ENCODE data around the gene RNF112. TPM values are rescaled to one million over a fixed set of nuclear protein-coding genes. Genes with fewer than 3 reads are reported as not detected.
"Not testable (repeated sequence)": the region's sequence is repeated elsewhere in the genome, so short reads cannot be mapped to it uniquely, and the experiment has no call there.

RNF112 gene
- total RNA-seq, 5 donors from 2014 or later (not counting 1 experiment from before 2014, with no cell fraction given), result 0.40 to 1.8 (median 1.2) TPM

DNA sequence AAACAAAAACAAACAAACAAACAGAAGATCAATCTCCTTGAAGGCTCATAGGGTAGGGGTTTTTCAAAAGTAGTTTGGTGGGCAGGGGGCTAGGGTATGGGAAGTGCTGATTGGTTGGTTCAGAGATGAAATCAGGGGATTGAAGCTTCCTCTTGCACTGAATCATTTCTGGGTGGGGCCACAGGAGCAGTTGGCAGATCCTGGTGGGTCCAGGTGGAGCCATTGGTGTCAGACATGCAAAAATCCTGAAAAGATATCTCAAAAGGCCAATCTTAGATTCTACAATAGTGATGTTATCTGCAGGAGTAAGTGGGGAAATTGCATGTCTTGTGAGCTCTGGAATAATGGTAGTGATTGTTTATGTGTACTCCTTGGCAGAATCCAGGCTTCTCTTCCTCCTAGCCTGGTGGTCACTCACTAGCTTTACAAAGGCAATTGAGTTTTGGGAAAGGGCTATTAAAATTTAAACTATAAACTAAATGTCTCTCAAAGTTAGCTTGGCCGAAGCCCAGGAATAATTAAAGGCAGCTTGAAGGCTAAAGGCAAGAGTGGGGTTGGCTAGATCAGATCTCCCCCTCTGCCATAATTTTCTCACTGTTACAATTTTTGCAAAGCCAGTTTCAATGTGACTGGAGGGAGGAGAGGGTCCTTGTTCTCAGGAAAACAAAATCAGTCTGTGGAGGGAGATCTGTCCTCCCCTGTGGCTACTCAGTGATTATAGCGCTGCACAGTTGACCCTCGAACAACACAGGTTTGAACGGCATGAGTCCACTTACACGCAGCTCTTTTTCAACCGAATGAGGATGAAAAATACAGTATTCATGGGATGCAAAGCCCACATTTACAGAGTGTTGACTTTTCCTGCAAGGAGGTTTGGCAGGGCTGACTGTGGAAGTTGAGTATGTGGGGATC lies 45.2 kb downstream of the RNF112 start:
- peaks cover 18 to 31% (median 28%) of the 10 kb centered on the region in 3 donors for H3K4me1 Mint-ChIP-seq
- H3K27me3 Mint-ChIP-seq, result peaks cover 3 to 4% of the 10 kb centered on the region in 2 donors
- DNase-seq, result no peak
- ChIA-PET CTCF (interaction anchor here in 1 of 2 donors (0.6 kb wide), 1 partner anchor 8 kb away, joined by 3 read pairs; no protein-coding TSS in a partner anchor), POLR2A (no interaction called here)
- H3K27ac Mint-ChIP-seq, result no peak overlapping the region
- 90% methylated on average over 5 of the region's 6 CpGs for WGBS (ENCODE audit: insufficient coverage)
- no peaks in the 10 kb centered on the region for H3K36me3 Mint-ChIP-seq
- Histone ChIP-seq H3K9me3 (no peaks in the 10 kb centered on the region), H3K4me1 (ENCODE audit: control insufficient read depth in 1 of 2, extremely low read depth in 1 of 2, insufficient read depth in 2 of 2, low read length in 2 of 2) (peaks cover 0 to 2% of the 10 kb centered on the region in 2 experiments), H3K27me3 (replicated peaks in 1 of 2; ENCODE audit: control insufficient read depth in 2 of 2, extremely low read depth in 1 of 2, insufficient read depth in 2 of 2, low read length in 1 of 2) (peaks cover 0 to 13% of the 10 kb centered on the region in 2 experiments), H3K36me3 (ENCODE audit: control insufficient read depth in 2 of 2, extremely low read depth in 1 of 2, insufficient read depth in 1 of 2, low read length in 1 of 2) (no peaks in the 10 kb centered on the region), H3K27ac (ENCODE audit: low read length) (no peak overlapping the region), H3K4me3 (ENCODE audit: control insufficient read depth in 1 of 2, extremely low read depth in 1 of 2, low read length in 1 of 2) (no peak overlapping the region)
- no peaks in the 10 kb centered on the region for H3K9me3 Mint-ChIP-seq
- H3K4me3 Mint-ChIP-seq, result no peak overlapping the region
- ATAC-seq (replicated peaks in 1 of 4), result no peak

DNA sequence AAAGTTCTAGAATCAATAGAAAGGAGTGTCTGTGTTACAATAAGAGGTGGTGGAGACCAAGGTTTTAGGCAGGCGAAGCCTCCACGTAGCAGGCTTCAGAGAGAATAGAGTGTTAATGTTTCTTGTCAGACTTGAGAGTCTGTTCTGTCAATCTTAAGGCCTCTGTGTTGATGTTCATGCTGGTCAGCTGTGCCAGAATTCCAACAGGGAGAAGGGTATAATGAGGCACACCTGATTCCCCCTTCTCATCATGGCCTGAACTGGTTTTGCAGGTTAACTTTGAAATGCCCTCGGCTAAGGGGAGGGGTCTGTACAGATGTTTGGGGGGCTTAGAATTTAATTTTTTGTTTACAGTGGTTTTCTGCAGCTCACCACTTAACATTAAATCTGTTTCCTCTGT lies 46.0 kb downstream of the RNF112 start:
- Histone ChIP-seq H3K9me3 (no peaks in the 10 kb centered on the region), H3K4me1 (ENCODE audit: control insufficient read depth in 1 of 2, extremely low read depth in 1 of 2, insufficient read depth in 2 of 2, low read length in 2 of 2) (peaks cover 0 to 10% of the 10 kb centered on the region in 2 experiments), H3K27me3 (replicated peaks in 1 of 2; ENCODE audit: control insufficient read depth in 2 of 2, extremely low read depth in 1 of 2, insufficient read depth in 2 of 2, low read length in 1 of 2) (peaks cover 0 to 12% of the 10 kb centered on the region in 2 experiments), H3K27ac (ENCODE audit: low read length) (no peak overlapping the region), H3K36me3 (ENCODE audit: control insufficient read depth in 2 of 2, extremely low read depth in 1 of 2, insufficient read depth in 1 of 2, low read length in 1 of 2) (no peaks in the 10 kb centered on the region), H3K4me3 (ENCODE audit: control insufficient read depth in 1 of 2, extremely low read depth in 1 of 2, low read length in 1 of 2) (no peak overlapping the region)
- DNase-seq (no peak), ATAC-seq (replicated peaks in 1 of 4) (no peak)
- H3K27ac Mint-ChIP-seq, result no peak overlapping the region
- peaks cover 24 to 37% (median 35%) of the 10 kb centered on the region in 3 donors for H3K4me1 Mint-ChIP-seq
- H3K36me3 Mint-ChIP-seq, result no peaks in the 10 kb centered on the region
- CTCF ChIA-PET, result interaction anchor here (0.6 kb wide), 3 partner anchors 9 to 211 kb away, joined by 3 read pairs; no protein-coding TSS in a partner anchor
- WGBS (ENCODE audit: insufficient coverage), result 100% methylated on average over 2 of the region's 3 CpGs
- POLR2A ChIA-PET, result no interaction called here
- no peak overlapping the region for H3K4me3 Mint-ChIP-seq
- H3K9me3 Mint-ChIP-seq, result no peaks in the 10 kb centered on the region
- H3K27me3 Mint-ChIP-seq, result peaks cover 3 to 4% of the 10 kb centered on the region in 2 donors

DNA sequence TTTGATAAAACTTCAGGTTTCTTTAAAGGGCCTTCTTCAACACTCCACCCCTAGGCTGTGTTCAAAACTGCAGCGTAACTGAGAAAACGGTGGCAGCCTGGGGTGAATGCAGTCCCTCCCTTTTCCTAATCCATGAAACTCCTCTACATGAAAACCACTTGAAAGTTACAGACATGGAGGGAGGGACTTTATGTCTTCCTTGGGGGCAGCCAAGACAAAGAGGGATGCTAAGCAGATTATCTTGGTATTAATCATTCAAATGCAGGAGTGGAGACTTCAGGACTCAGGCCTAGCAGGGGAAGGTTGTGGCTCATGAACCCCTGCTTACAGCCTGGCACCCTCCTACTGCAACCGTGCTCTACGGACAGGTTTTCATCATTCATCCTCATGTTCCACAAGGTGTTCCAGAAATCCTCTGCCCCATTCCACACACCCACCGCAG lies 46.8 kb downstream of the RNF112 start:
- H3K27ac Mint-ChIP-seq, result no peak overlapping the region
- no peak for DNase-seq
- 100% methylated on average over 2 of the region's 5 CpGs for WGBS (ENCODE audit: insufficient coverage)

DNA sequence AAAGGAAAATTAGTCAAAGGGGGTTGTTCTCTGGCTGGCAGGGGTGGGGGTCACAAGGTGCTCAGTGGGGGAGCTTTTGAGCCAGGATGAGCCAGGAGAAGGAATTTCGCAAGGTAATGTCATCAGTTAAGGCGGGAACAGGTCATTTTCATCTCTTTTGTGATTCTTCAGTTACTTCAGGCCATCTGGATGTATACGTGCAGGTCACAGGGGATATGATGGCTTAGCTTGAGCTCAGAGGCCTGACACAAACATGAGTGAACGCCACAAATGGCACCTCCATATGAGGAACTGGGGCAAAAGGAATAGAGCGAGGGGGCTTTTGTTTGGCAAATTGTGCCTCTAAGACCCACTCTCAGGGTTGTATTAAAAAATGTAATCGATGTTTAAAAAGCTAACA lies 47.4 kb downstream of the RNF112 start:
- WGBS (ENCODE audit: insufficient coverage), result 96% methylated on average over 4 of the region's 6 CpGs
- H3K4me3 Mint-ChIP-seq; H3K9me3 ChIP-seq; H3K36me3 Mint-ChIP-seq; H3K27ac Mint-ChIP-seq; CTCF ChIA-PET; POLR2A ChIA-PET; H3K4me3 ChIP-seq (ENCODE audit: control insufficient read depth in 1 of 2, extremely low read depth in 1 of 2, low read length in 1 of 2); DNase-seq; H3K27me3 ChIP-seq (replicated peaks in 1 of 2; ENCODE audit: control insufficient read depth in 2 of 2, extremely low read depth in 1 of 2, insufficient read depth in 2 of 2, low read length in 1 of 2); H3K9me3 Mint-ChIP-seq; H3K27me3 Mint-ChIP-seq; ATAC-seq (replicated peaks in 1 of 4); H3K27ac ChIP-seq (ENCODE audit: low read length); H3K36me3 ChIP-seq (ENCODE audit: control insufficient read depth in 2 of 2, extremely low read depth in 1 of 2, insufficient read depth in 1 of 2, low read length in 1 of 2): not testable (repeated sequence)
- peaks cover 36 to 49% (median 47%) of the 10 kb centered on the region in 3 donors for H3K4me1 Mint-ChIP-seq
- peaks cover 11 to 23% of the 10 kb centered on the region in 2 experiments for H3K4me1 ChIP-seq (ENCODE audit: control insufficient read depth in 1 of 2, extremely low read depth in 1 of 2, insufficient read depth in 2 of 2, low read length in 2 of 2)

More for the DNA sequence above, 46.8 kb downstream of the RNF112 start:
- H3K36me3 ChIP-seq (ENCODE audit: control insufficient read depth in 2 of 2, extremely low read depth in 1 of 2, insufficient read depth in 1 of 2, low read length in 1 of 2), result no peaks in the 10 kb centered on the region
- H3K27me3 ChIP-seq (replicated peaks in 1 of 2; ENCODE audit: control insufficient read depth in 2 of 2, extremely low read depth in 1 of 2, insufficient read depth in 2 of 2, low read length in 1 of 2), result peaks cover 0 to 5% of the 10 kb centered on the region in 2 experiments
- Mint-ChIP-seq H3K27me3 (peaks cover 1 to 3% of the 10 kb centered on the region in 2 donors), H3K36me3 (no peaks in the 10 kb centered on the region), H3K4me3 (no peak overlapping the region), H3K9me3 (no peaks in the 10 kb centered on the region), H3K4me1 (peaks cover 30 to 43% (median 41%) of the 10 kb centered on the region in 3 donors)
- no peaks in the 10 kb centered on the region for H3K9me3 ChIP-seq
- ChIA-PET CTCF (interaction anchor here in 1 of 2 donors (0.6 kb wide), 1 partner anchor 11 kb away, joined by 3 read pairs; no protein-coding TSS in a partner anchor), POLR2A (no interaction called here)
- H3K27ac ChIP-seq (ENCODE audit: low read length), result no peak overlapping the region
- no peak for ATAC-seq (replicated peaks in 1 of 4)
- H3K4me1 ChIP-seq (ENCODE audit: control insufficient read depth in 1 of 2, extremely low read depth in 1 of 2, insufficient read depth in 2 of 2, low read length in 2 of 2), result peaks cover 5 to 17% of the 10 kb centered on the region in 2 experiments
- H3K4me3 ChIP-seq (ENCODE audit: control insufficient read depth in 1 of 2, extremely low read depth in 1 of 2, low read length in 1 of 2), result no peak overlapping the region

DNA sequence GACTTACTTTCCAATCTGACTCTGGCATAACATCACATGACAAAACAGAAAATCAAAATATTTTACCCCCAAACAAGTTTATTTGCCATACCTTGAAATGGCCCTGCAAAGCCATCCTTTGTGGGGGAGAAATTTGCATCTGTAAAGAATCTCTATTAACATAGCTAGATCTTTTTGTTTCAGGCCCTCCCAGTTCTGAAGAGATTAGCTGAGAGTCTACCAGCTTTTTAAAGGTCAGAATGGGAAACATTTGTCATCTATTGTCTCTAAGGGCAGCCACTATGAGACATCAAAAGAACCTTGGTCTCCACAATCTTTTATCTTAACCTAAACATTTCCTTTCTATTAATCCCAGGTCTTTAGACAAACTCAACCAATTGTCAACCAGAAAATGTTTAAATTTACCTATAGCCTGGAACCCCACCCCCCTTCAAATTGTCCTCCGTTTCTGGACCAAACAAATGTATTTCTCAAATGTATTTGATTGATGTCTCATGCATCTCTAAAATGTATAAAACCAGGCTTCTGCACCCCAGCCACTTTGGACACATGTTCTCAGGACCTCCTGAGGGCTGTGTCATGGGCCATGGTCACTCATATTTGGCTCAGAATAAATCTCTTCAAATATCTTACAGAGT lies 48.1 kb downstream of the RNF112 start:
- CTCF ChIA-PET; H3K27me3 Mint-ChIP-seq; H3K27ac ChIP-seq (ENCODE audit: low read length); H3K9me3 Mint-ChIP-seq; H3K36me3 Mint-ChIP-seq; H3K36me3 ChIP-seq (ENCODE audit: control insufficient read depth in 2 of 2, extremely low read depth in 1 of 2, insufficient read depth in 1 of 2, low read length in 1 of 2); DNase-seq; H3K4me3 Mint-ChIP-seq; H3K27ac Mint-ChIP-seq; H3K27me3 ChIP-seq (replicated peaks in 1 of 2; ENCODE audit: control insufficient read depth in 2 of 2, extremely low read depth in 1 of 2, insufficient read depth in 2 of 2, low read length in 1 of 2); H3K4me3 ChIP-seq (ENCODE audit: control insufficient read depth in 1 of 2, extremely low read depth in 1 of 2, low read length in 1 of 2); POLR2A ChIA-PET; H3K9me3 ChIP-seq; ATAC-seq (replicated peaks in 1 of 4): not testable (repeated sequence)
- peaks cover 43 to 55% (median 54%) of the 10 kb centered on the region in 3 donors for H3K4me1 Mint-ChIP-seq
- no CpG with 5 or more reads among the region's 1 CpG for WGBS (ENCODE audit: insufficient coverage)
- H3K4me1 ChIP-seq (ENCODE audit: control insufficient read depth in 1 of 2, extremely low read depth in 1 of 2, insufficient read depth in 2 of 2, low read length in 2 of 2), result peaks cover 16 to 29% of the 10 kb centered on the region in 2 experiments

DNA sequence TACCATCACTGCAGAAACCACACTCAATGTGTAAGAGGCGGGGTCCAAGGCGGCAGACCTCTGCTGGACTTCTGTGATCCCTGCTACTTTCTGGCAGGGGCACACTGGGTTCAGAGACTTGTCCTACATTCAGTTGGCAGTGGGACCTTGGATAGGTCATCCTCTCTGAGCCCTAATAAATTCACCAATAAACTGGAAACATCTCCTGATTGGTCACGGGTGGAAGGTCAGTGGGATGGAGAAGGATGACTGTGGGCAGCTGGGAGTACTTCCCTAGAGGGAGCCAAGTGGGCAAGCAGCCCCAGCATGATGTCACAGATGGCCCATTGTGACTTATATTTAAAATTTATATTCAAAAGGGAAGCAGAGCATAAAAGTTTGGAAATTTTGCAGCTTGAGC lies 49.7 kb downstream of the RNF112 start:
- no peak overlapping the region for H3K27ac ChIP-seq (ENCODE audit: low read length)
- H3K36me3 Mint-ChIP-seq, result no peaks in the 10 kb centered on the region
- CTCF ChIA-PET, result no interaction called here

More for the DNA sequence above, 49.7 kb downstream of the RNF112 start:
- H3K4me1 ChIP-seq (ENCODE audit: control insufficient read depth in 1 of 2, extremely low read depth in 1 of 2, insufficient read depth in 2 of 2, low read length in 2 of 2), result peaks cover 18 to 42% of the 10 kb centered on the region in 2 experiments
- H3K36me3 ChIP-seq (ENCODE audit: control insufficient read depth in 2 of 2, extremely low read depth in 1 of 2, insufficient read depth in 1 of 2, low read length in 1 of 2), result no peaks in the 10 kb centered on the region
- POLR2A ChIA-PET, result interaction anchor here in 1 of 2 donors (0.6 kb wide), 1 partner anchor 54 kb away, joined by 5 read pairs; no protein-coding TSS in a partner anchor
- no peak for ATAC-seq (replicated peaks in 1 of 4)
- Mint-ChIP-seq H3K9me3 (no peaks in the 10 kb centered on the region), H3K27ac (peak overlapping the region in 1 of 2 donors; percentile 44), H3K4me1 (peaks cover 51 to 64% (median 64%) of the 10 kb centered on the region in 3 donors), H3K4me3 (no peak overlapping the region), H3K27me3 (no peaks in the 10 kb centered on the region)
- no peak overlapping the region for H3K4me3 ChIP-seq (ENCODE audit: control insufficient read depth in 1 of 2, extremely low read depth in 1 of 2, low read length in 1 of 2)
- WGBS (ENCODE audit: insufficient coverage), result 94% methylated on average over 2 of the region's 3 CpGs
- DNase-seq, result no peak
- no peaks in the 10 kb centered on the region for H3K9me3 ChIP-seq
- no peaks in the 10 kb centered on the region for H3K27me3 ChIP-seq (replicated peaks in 1 of 2; ENCODE audit: control insufficient read depth in 2 of 2, extremely low read depth in 1 of 2, insufficient read depth in 2 of 2, low read length in 1 of 2)
